Esophagus (tissue), 2 donors: Measurements from ENCODE around the gene PXDN. TPM values are rescaled to one million over a fixed set of nuclear protein-coding genes. Genes with fewer than 3 reads are reported as not detected.

Experiments
- H3K27ac ChIP-seq, 2 donors: one replicate each; pipeline ENCODE4 v1.5.1; 2013; ENCODE audit warnings: low read depth in 2 of 2, mild to moderate bottlenecking in 2 of 2, inconsistent platforms in 1 of 2, low read length in 1 of 2, moderate library complexity in 1 of 2
- H3K27me3 ChIP-seq, 2 donors: one replicate each; pipeline ENCODE4 v1.6.1; 2013; ENCODE audit warnings: low read length in 2 of 2, control low read depth in 1 of 2, mild to moderate bottlenecking in 1 of 2; ENCODE audit not compliant: insufficient read depth in 2 of 2, control insufficient read depth in 1 of 2
- H3K36me3 ChIP-seq, 2 donors: one replicate each; pipeline ENCODE4 v1.6.1; 2013; ENCODE audit warnings: low read length in 1 of 2; ENCODE audit not compliant: control insufficient read depth in 2 of 2, insufficient read depth in 2 of 2
- H3K4me1 ChIP-seq, 2 donors: one replicate each; pipeline ENCODE4 v1.6.1; 2013; ENCODE audit warnings: low read length in 1 of 2; ENCODE audit not compliant: control insufficient read depth in 2 of 2, insufficient read depth in 2 of 2
- H3K4me3 ChIP-seq, 2 donors: one replicate each; pipeline ENCODE4 v1.5.1; 2013; ENCODE audit warnings: low read length in 2 of 2, mild to moderate bottlenecking in 2 of 2, low read depth in 1 of 2, moderate library complexity in 1 of 2
- H3K9me3 ChIP-seq, 2 donors: one replicate each; pipeline ENCODE4 v1.6.1; 2013; ENCODE audit warnings: mild to moderate bottlenecking in 2 of 2, low read depth in 1 of 2, low read length in 1 of 2, moderate library complexity in 1 of 2; ENCODE audit not compliant: control insufficient read depth in 2 of 2, insufficient read depth in 1 of 2
- WGBS, 2 donors: extraction: QIAGEN DNeasy Blood & Tissue Kit; methylation state at CpG; one replicate each; pipeline ENCODE4 v1.1.7; 2013; 5-methylcytosine and 5-hydroxymethylcytosine counted together
- polyA plus RNA-seq, 2 donors: library from polyadenylated mRNA; stranded (reverse); fragments of 200-250 nt; gene quantifications; one replicate each; pipeline ENCODE4 v1.2.3, GENCODE V29; 2013
- donor health status: healthy with polysubstance abuse.
- donor health status: Bipolar disorder and iron deficiency.

The PXDN gene
- polyA plus RNA-seq, 2 donors, result 1.1 to 1.9 TPM

GRCh38 chr2:1605102-1606045, 138.9 kb downstream of the PXDN start:
- peaks cover 0 to 10% of the 10 kb centered on the region in 2 donors for H3K4me1 ChIP-seq
- 37 to 41% methylated on average over 32 of the region's 32 CpGs for WGBS, 2 donors
- H3K36me3 ChIP-seq, result no peaks in the 10 kb centered on the region
- no peak overlapping the region for H3K4me3 ChIP-seq
- H3K27me3 ChIP-seq, result no peaks in the 10 kb centered on the region
- no peaks in the 10 kb centered on the region for H3K9me3 ChIP-seq
- H3K27ac ChIP-seq, result no peak overlapping the region

GRCh38 chr2:1603521-1603920, 140.8 kb downstream of the PXDN start:
- Histone ChIP-seq H3K4me3 (no peak overlapping the region), H3K27me3 (no peaks in the 10 kb centered on the region), H3K36me3 (no peaks in the 10 kb centered on the region), H3K4me1 (peaks cover 0 to 12% of the 10 kb centered on the region in 2 donors), H3K9me3 (no peaks in the 10 kb centered on the region), H3K27ac (no peak overlapping the region)
- 90 to 93% methylated on average over 15 of the region's 15 CpGs for WGBS, 2 donors

GRCh38 chr2:1603059-1603458, 141.3 kb downstream of the PXDN start:
- no peaks in the 10 kb centered on the region for H3K27me3 ChIP-seq
- H3K4me1 ChIP-seq, result peaks cover 0 to 10% of the 10 kb centered on the region in 2 donors
- H3K9me3 ChIP-seq, result no peaks in the 10 kb centered on the region
- WGBS, 2 donors, result 96 to 97% methylated on average over 15 of the region's 15 CpGs
- no peak overlapping the region for H3K27ac ChIP-seq
- H3K36me3 ChIP-seq, result no peaks in the 10 kb centered on the region
- no peak overlapping the region for H3K4me3 ChIP-seq

GRCh38 chr2:1602278-1603010, 141.9 kb downstream of the PXDN start:
- Histone ChIP-seq H3K9me3 (peaks cover 0 to 3% of the 10 kb centered on the region in 2 donors), H3K27me3 (no peaks in the 10 kb centered on the region), H3K27ac (no peak overlapping the region), H3K4me3 (no peak overlapping the region), H3K36me3 (no peaks in the 10 kb centered on the region), H3K4me1 (peaks cover 0 to 10% of the 10 kb centered on the region in 2 donors)
- 81 to 89% methylated on average over 15 of the region's 15 CpGs for WGBS, 2 donors

GRCh38 chr2:1601471-1602277, 142.6 kb downstream of the PXDN start:
- Histone ChIP-seq H3K27me3 (no peaks in the 10 kb centered on the region), H3K36me3 (no peaks in the 10 kb centered on the region), H3K27ac (no peak overlapping the region), H3K4me3 (no peak overlapping the region), H3K4me1 (peaks cover 0 to 10% of the 10 kb centered on the region in 2 donors), H3K9me3 (peaks cover 0 to 3% of the 10 kb centered on the region in 2 donors)
- WGBS, 2 donors, result 68 to 74% methylated on average over 23 to 27 of the region's 27 CpGs

- Histone ChIP-seq H3K4me3 (no peak overlapping the region), H3K9me3 (peaks cover 0 to 10% of the 10 kb centered on the region in 2 donors), H3K4me1 (peaks cover 0 to 10% of the 10 kb centered on the region in 2 donors), H3K36me3 (no peaks in the 10 kb centered on the region), H3K27me3 (no peaks in the 10 kb centered on the region), H3K27ac (peak overlapping the region in 1 of 2 donors; percentile 25)
- 54 to 75% methylated on average over 5 of the region's 5 CpGs for WGBS, 2 donors
Observed at GRCh38 chr2:1601067-1601412, 143.3 kb downstream of the PXDN start.

GRCh38 chr2:1600191-1601066, 143.9 kb downstream of the PXDN start:
- H3K27me3 ChIP-seq, result no peaks in the 10 kb centered on the region
- H3K4me3 ChIP-seq, result no peak overlapping the region
- peaks cover 0 to 8% of the 10 kb centered on the region in 2 donors for H3K4me1 ChIP-seq
- peaks cover 0 to 15% of the 10 kb centered on the region in 2 donors for H3K9me3 ChIP-seq
- H3K27ac ChIP-seq, result peak overlapping the region in 1 of 2 donors; percentile 25
- no peaks in the 10 kb centered on the region for H3K36me3 ChIP-seq
- 60 to 67% methylated on average over 29 of the region's 29 CpGs for WGBS, 2 donors

GRCh38 chr2:1599301-1600085, 144.8 kb downstream of the PXDN start:
- no peaks in the 10 kb centered on the region for H3K27me3 ChIP-seq
- H3K9me3 ChIP-seq, result peaks cover 0 to 19% of the 10 kb centered on the region in 2 donors
- WGBS, 2 donors, result 83 to 88% methylated on average over 17 of the region's 17 CpGs
- no peaks in the 10 kb centered on the region for H3K36me3 ChIP-seq
- H3K4me1 ChIP-seq, result peaks cover 0 to 8% of the 10 kb centered on the region in 2 donors
- no peak overlapping the region for H3K4me3 ChIP-seq
- no peak overlapping the region for H3K27ac ChIP-seq
